H1 (cell line): Measurements from ENCODE around the gene C1orf174. TPM values are rescaled to one million over a fixed set of nuclear protein-coding genes. Genes with fewer than 3 reads are reported as not detected.

Experiments
- BRCA1 ChIP-seq: IDR thresholded peaks from 2 replicates; pipeline ENCODE4 v1.6.1; 2012; ENCODE audit warnings: low read depth, low read length, improper control_type of control experiment
- GTF2F1 ChIP-seq: IDR thresholded peaks from 2 replicates; pipeline ENCODE4 v1.6.1; 2012; ENCODE audit warnings: low read depth, low read length, improper control_type of control experiment, borderline replicate concordance
- KDM1A ChIP-seq: fragments of 200-600, 300-600 bp; sonication (generic); IDR thresholded peaks from 2 replicates; pipeline ENCODE4 v1.7.1; 2016; ENCODE audit warnings: mild to moderate bottlenecking, low read length, borderline replicate concordance
- PHF8 ChIP-seq: fragments of 200-600 bp; sonication (generic); conservative IDR thresholded peaks from 2 replicates; pipeline ENCODE4 v1.7.1; 2012; ENCODE audit warnings: low read depth, mild to moderate bottlenecking, inconsistent platforms, low read length, moderate library complexity
- POLR2A ChIP-seq, 2 experiments: IDR thresholded peaks; 1 replicate in 1 of 2; 2 replicates in 1 of 2; pipeline ENCODE4 v1.6.1; 2011; ENCODE audit warnings: low read depth in 2 of 2, low read length in 2 of 2, mild to moderate bottlenecking in 2 of 2; ENCODE audit errors: control extremely low read depth in 1 of 2
- RBBP5 ChIP-seq: IDR thresholded peaks from 2 replicates; pipeline ENCODE4 v1.7.1; 2012; ENCODE audit warnings: low read depth, mild to moderate bottlenecking, inconsistent platforms, low read length, moderate library complexity, borderline replicate concordance
- SP1 ChIP-seq: IDR thresholded peaks from 2 replicates; pipeline ENCODE4 v1.6.1; 2011; ENCODE audit warnings: low read depth, low read length
- SP2 ChIP-seq: IDR thresholded peaks from 2 replicates; pipeline ENCODE4 v1.6.1; 2012; ENCODE audit warnings: mild to moderate bottlenecking, low read length, inconsistent platforms
- polyA plus RNA-seq, 7 experiments: library from polyadenylated mRNA; depleted of rRNA in 3 of 7; stranded (reverse) in 5 of 7; unstranded in 2 of 7; fragments of >200 nt in 5 of 7; fragments of 200-250 nt in 2 of 7; gene quantifications; 1 replicate in 5 of 7; 2 replicates in 1 of 7; 4 replicates in 1 of 7; pipeline versions ENCODE4 v1.2.1 to v1.2.3, GENCODE V29; 2011 to 2013; ENCODE audit warnings: missing spikeins in 2 of 7, mixed read lengths in 2 of 7
- total RNA-seq: library from RNA; stranded (reverse); fragmentation: NEBNext Ultra II Directional; extraction: Animal tissue kit (Norgen Biotek cat#: 25700); gene quantifications from 2 replicates; pipeline ENCODE4 v1.2.1, GENCODE V29; 2021

The C1orf174 gene
- total and polyA plus RNA-seq, 2 of the 8 experiments (the other 6 are each of a cell fraction or from before 2014, with no cell fraction given): 28.4 to 32.4 TPM

GRCh38 chr1:3891329-3891865, 8.7 kb downstream of the C1orf174 start (continued):
- TF ChIP-seq GTF2F1 (no peak), POLR2A (IDR thresholded peaks at IDR 0.05; ENCODE audit: control extremely low read depth in 1 of 2, low read depth in 2 of 2, low read length in 2 of 2) (no peak), KDM1A (no peak), PHF8 (no peak), RBBP5 (no peak), BRCA1 (no peak), SP2 (no peak), SP1 (no peak)
